Cardiac muscle cell (in vitro differentiated cells and primary cell): Measurements from ENCODE around the gene ACSS2. TPM values are rescaled to one million over a fixed set of nuclear protein-coding genes. Genes with fewer than 3 reads are reported as not detected.

ENCODE experiments used
- DNase-seq, 2 donors: peaks; one replicate each; pipeline versions ENCODE4 v3.0.0 to v3.0.0-alpha.2; 2010 to 2017; ENCODE audit warnings: low read depth in 1 of 2, low spot score in 1 of 2
- H3K27ac ChIP-seq: fragments of 200-600 bp; sonication (generic); 2 replicates; pipeline ENCODE4 v1.5.1; 2016
- H3K27me3 ChIP-seq: fragments of 200-600 bp; sonication (generic); 2 replicates; pipeline ENCODE4 v1.6.0; 2016; ENCODE audit warnings: control low read depth
- H3K36me3 ChIP-seq: fragments of 200-600 bp; sonication (generic); 2 replicates; pipeline ENCODE4 v1.5.1; 2016; ENCODE audit warnings: control low read depth
- H3K4me1 ChIP-seq: fragments of 200-600 bp; sonication (generic); 2 replicates; pipeline ENCODE4 v1.8.1; 2017; ENCODE audit warnings: low read depth, mild to moderate bottlenecking, mixed run types
- H3K4me3 ChIP-seq: fragments of 200-600 bp; sonication (generic); 2 replicates; pipeline ENCODE4 v1.5.1; 2016; ENCODE audit warnings: mild to moderate bottlenecking
- H3K9me3 ChIP-seq: fragments of 200-600 bp; sonication (generic); 2 replicates; pipeline ENCODE4 v1.5.1; 2017; ENCODE audit warnings: low read depth, mild to moderate bottlenecking, control low read depth
- polyA plus RNA-seq: library from polyadenylated mRNA; unstranded; fragments of >200 nt; fragmentation: Nextera tagmentation; extraction: Ambion mirVana; gene quantifications from 2 replicates; pipeline ENCODE4 v1.2.1, GENCODE V29; 2016
- total RNA-seq: library from RNA; depleted of rRNA; stranded (reverse); fragments of >200 nt; gene quantifications from 2 replicates; pipeline ENCODE4 v1.2.3, GENCODE V29; 2016
- TF ChIP-seq, protein P1 (sequence below): IDR thresholded peaks from 2 replicates; pipeline ENCODE4 v1.5.1; 2012; ENCODE audit warnings: low read depth, mild to moderate bottlenecking, low read length

Gene ACSS2
- total and polyA plus RNA-seq, 2 experiments from 2014 or later = 79.6 to 105 TPM

DNA sequence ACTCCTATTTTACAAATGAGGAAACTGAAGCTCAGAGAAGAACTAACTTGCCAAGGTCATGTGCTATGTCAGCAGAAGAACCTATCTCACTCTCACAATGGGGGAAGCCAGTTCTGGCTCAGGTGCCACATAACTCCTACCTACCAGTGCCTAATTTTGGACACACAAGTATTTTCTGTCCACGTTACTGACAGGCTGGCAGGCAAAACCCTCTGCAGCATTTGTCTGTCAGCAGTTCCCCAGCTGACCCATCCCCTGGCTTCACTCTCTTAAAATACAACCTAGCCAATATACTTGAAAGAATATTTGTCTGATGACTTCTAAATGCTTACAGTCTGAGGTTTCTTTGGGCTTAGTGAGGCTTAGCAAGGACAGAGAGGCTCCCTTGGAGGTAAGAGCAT lies 63.7 kb downstream of the ACSS2 start:
- peaks cover 4% of the 10 kb centered on the region for H3K4me1 ChIP-seq
- peak overlapping the region; percentile 66 for H3K27ac ChIP-seq
- H3K36me3 ChIP-seq = no peaks in the 10 kb centered on the region
- no peak overlapping the region for H3K4me3 ChIP-seq
- no peak for DNase-seq
- no peaks in the 10 kb centered on the region for H3K9me3 ChIP-seq
- TF ChIP-seq, protein P1, sequence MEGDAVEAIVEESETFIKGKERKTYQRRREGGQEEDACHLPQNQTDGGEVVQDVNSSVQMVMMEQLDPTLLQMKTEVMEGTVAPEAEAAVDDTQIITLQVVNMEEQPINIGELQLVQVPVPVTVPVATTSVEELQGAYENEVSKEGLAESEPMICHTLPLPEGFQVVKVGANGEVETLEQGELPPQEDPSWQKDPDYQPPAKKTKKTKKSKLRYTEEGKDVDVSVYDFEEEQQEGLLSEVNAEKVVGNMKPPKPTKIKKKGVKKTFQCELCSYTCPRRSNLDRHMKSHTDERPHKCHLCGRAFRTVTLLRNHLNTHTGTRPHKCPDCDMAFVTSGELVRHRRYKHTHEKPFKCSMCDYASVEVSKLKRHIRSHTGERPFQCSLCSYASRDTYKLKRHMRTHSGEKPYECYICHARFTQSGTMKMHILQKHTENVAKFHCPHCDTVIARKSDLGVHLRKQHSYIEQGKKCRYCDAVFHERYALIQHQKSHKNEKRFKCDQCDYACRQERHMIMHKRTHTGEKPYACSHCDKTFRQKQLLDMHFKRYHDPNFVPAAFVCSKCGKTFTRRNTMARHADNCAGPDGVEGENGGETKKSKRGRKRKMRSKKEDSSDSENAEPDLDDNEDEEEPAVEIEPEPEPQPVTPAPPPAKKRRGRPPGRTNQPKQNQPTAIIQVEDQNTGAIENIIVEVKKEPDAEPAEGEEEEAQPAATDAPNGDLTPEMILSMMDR = no peak
- H3K27me3 ChIP-seq = no peaks in the 10 kb centered on the region

DNA sequence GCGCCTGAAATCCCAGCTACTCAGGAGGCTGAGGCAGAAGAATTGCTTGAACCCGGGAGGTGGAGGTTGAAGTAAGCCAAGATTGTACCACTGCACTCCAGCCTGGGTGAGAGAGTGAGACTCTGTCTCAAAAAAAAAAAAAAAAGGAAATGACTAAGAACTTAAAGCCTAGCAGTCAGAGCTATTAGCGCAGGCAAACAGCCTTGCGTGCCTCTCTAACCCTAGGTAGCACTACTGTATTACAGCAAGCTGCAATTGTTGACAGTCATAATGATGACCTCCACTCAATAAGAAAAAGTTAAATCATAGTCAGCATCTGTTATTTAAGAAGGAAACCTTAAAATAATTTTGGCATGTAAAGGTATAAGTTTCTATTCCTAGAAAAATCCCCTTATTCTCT lies 64.8 kb downstream of the ACSS2 start:
- no peak for DNase-seq
- Histone ChIP-seq H3K27ac (no peak overlapping the region), H3K4me1 (peaks cover 4% of the 10 kb centered on the region), H3K9me3 (no peaks in the 10 kb centered on the region), H3K36me3 (peaks cover 3% of the 10 kb centered on the region), H3K27me3 (no peaks in the 10 kb centered on the region), H3K4me3 (no peak overlapping the region)
- TF ChIP-seq, protein P1 = no peak

GRCh38 chr20:34942301-34942700 lies 65.9 kb downstream of the ACSS2 start:
- Histone ChIP-seq H3K4me3 (no peak overlapping the region), H3K27ac (peak overlapping the region; percentile 19), H3K36me3 (peaks cover 3% of the 10 kb centered on the region)

DNA sequence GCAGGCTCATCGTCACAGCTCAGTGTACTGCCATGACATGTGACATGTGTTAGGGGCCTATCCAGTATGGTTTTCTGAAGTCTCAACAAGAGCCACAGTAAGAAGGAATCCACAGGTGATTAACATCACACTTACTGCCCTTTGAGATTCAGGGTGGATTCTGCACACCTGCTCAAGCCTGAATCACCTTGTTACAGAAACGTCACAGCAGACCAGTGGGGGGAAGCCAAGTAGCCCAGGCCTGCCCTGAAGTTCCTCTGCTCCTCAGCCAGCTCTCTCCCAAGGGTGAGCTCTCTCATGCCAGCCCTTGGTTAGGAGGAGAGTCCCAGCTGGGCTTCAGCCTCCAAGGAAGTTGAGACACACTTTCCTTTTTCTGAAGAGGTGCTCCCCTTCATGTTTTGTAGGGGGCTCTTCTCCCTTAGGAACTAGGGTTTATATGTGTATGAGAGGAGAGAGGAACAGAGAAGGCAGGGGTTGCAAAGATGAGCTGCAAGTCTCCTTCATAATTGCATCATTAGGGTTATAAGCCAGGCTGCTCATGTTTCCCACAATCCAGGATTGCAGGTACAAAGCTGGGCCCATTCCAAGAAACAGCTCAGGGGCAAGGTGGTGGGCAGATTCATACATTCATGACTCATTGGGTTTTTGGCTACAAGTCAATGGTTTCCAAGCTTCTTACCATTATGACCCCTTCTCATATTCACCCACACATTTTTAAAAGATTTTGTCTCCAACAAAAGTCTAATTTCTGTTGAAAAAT lies 67.6 kb downstream of the ACSS2 start:
- H3K36me3 ChIP-seq = peaks cover 3% of the 10 kb centered on the region

More at GRCh38 chr20:34942301-34942700, 65.9 kb downstream of the ACSS2 start:
- no peak for DNase-seq
- no peaks in the 10 kb centered on the region for H3K27me3 ChIP-seq
- H3K9me3 ChIP-seq = no peaks in the 10 kb centered on the region
- TF ChIP-seq, protein P1 = no peak
- peaks cover 4% of the 10 kb centered on the region for H3K4me1 ChIP-seq

GRCh38 chr20:34945315-34946077 lies 69.1 kb downstream of the ACSS2 start:
- H3K36me3 ChIP-seq = peaks cover 3% of the 10 kb centered on the region
- no peaks in the 10 kb centered on the region for H3K27me3 ChIP-seq
- H3K27ac ChIP-seq = no peak overlapping the region
- no peaks in the 10 kb centered on the region for H3K4me1 ChIP-seq
- no peak for DNase-seq
- H3K9me3 ChIP-seq = no peaks in the 10 kb centered on the region
- H3K4me3 ChIP-seq = no peak overlapping the region
- TF ChIP-seq, protein P1 = no peak

More for the DNA sequence above, 67.6 kb downstream of the ACSS2 start:
- Histone ChIP-seq H3K27ac (no peak overlapping the region), H3K27me3 (no peaks in the 10 kb centered on the region), H3K4me1 (peaks cover 4% of the 10 kb centered on the region), H3K4me3 (no peak overlapping the region), H3K9me3 (no peaks in the 10 kb centered on the region)
- no peak for DNase-seq
- TF ChIP-seq, protein P1 = no peak
